IPS-20b (cell line): Measurements from ENCODE around the gene SLC22A6.
"Not testable (repeated sequence)": the region's sequence is repeated elsewhere in the genome, so short reads cannot be mapped to it uniquely, and the experiment has no call there.

Experiments
- H3K27ac ChIP-seq: one replicate; pipeline ENCODE4 v1.5.1; 2013; ENCODE audit warnings: low read length
- H3K27me3 ChIP-seq: 2 replicates; pipeline ENCODE4 v1.6.1; 2013; ENCODE audit warnings: mild to moderate bottlenecking, low read length, inconsistent platforms; ENCODE audit not compliant: insufficient read depth
- H3K36me3 ChIP-seq: 2 replicates; pipeline ENCODE4 v1.6.1; 2013; ENCODE audit warnings: low read depth, mild to moderate bottlenecking, inconsistent platforms, low read length, moderate library complexity; ENCODE audit not compliant: insufficient read depth
- H3K4me1 ChIP-seq: 2 replicates; pipeline ENCODE4 v1.6.1; 2013; ENCODE audit warnings: mild to moderate bottlenecking, control low read depth, inconsistent platforms, low read length, moderate library complexity; ENCODE audit not compliant: insufficient read depth
- H3K4me3 ChIP-seq: 2 replicates; pipeline ENCODE4 v1.5.1; 2013; ENCODE audit warnings: mild to moderate bottlenecking, low read length, inconsistent platforms
- H3K9ac ChIP-seq: 2 replicates; pipeline ENCODE4 v1.6.1; 2013; ENCODE audit warnings: low read depth, mild to moderate bottlenecking, inconsistent platforms, low read length, moderate library complexity
- H3K9me3 ChIP-seq: 2 replicates; pipeline ENCODE4 v1.6.1; 2013; ENCODE audit warnings: mild to moderate bottlenecking, low read depth, low read length, inconsistent platforms; ENCODE audit not compliant: insufficient read depth

Gene SLC22A6

GRCh38 chr11:62953811-62954210 lies 31.0 kb downstream of the SLC22A6 start:
- Histone ChIP-seq H3K4me1 (no peaks in the 10 kb centered on the region), H3K4me3 (no peak overlapping the region), H3K9me3 (no peaks in the 10 kb centered on the region), H3K36me3 (no peaks in the 10 kb centered on the region), H3K27me3 (no peaks in the 10 kb centered on the region), H3K9ac (no peak overlapping the region), H3K27ac (no peak overlapping the region)

GRCh38 chr11:62948765-62949320 lies 35.9 kb downstream of the SLC22A6 start:
- H3K4me1 ChIP-seq, result no peaks in the 10 kb centered on the region
- H3K27me3 ChIP-seq, result no peaks in the 10 kb centered on the region
- no peaks in the 10 kb centered on the region for H3K36me3 ChIP-seq
- no peak overlapping the region for H3K27ac ChIP-seq
- no peak overlapping the region for H3K4me3 ChIP-seq
- H3K9me3 ChIP-seq, result no peaks in the 10 kb centered on the region; the same call in 1 of the 2 replicates
- no peak overlapping the region for H3K9ac ChIP-seq

- H3K27me3 ChIP-seq, H3K27ac ChIP-seq, H3K4me3 ChIP-seq, H3K36me3 ChIP-seq, H3K9me3 ChIP-seq, H3K9ac ChIP-seq, H3K4me1 ChIP-seq: not testable (repeated sequence)
Measured at GRCh38 chr11:62945538-62945937, 39.2 kb downstream of the SLC22A6 start.

DNA sequence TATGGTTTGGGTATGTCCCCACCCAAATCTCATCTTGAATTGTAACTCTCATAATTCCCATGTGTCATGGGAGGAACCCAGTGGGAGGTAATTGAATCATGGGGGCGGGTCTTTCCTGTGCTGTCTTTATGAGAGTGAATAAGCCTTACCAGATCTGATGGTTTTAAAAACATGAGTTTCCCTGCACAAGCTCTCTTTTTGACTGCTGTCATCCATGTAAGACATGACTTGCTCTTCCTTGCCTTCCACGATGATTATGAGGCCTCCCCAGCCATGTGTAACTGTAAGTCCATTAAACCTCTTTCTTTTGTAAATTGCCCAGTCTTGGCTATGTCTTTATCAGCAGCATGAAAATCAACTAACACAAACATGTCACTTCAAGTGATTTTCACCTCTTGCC lies 47.2 kb downstream of the SLC22A6 start:
- H3K9me3 ChIP-seq, H3K27ac ChIP-seq, H3K36me3 ChIP-seq, H3K4me1 ChIP-seq, H3K27me3 ChIP-seq, H3K9ac ChIP-seq, H3K4me3 ChIP-seq: not testable (repeated sequence)

GRCh38 chr11:62934496-62934785 lies 50.3 kb downstream of the SLC22A6 start:
- H3K4me1 ChIP-seq, result peaks cover 3% of the 10 kb centered on the region; the same call in 1 of the 2 replicates
- no peaks in the 10 kb centered on the region for H3K36me3 ChIP-seq
- H3K4me3 ChIP-seq, result no peak overlapping the region
- H3K9ac ChIP-seq, result no peak overlapping the region
- H3K27me3 ChIP-seq, result peaks cover 10% of the 10 kb centered on the region
- no peak overlapping the region for H3K27ac ChIP-seq
- H3K9me3 ChIP-seq, result no peaks in the 10 kb centered on the region

DNA sequence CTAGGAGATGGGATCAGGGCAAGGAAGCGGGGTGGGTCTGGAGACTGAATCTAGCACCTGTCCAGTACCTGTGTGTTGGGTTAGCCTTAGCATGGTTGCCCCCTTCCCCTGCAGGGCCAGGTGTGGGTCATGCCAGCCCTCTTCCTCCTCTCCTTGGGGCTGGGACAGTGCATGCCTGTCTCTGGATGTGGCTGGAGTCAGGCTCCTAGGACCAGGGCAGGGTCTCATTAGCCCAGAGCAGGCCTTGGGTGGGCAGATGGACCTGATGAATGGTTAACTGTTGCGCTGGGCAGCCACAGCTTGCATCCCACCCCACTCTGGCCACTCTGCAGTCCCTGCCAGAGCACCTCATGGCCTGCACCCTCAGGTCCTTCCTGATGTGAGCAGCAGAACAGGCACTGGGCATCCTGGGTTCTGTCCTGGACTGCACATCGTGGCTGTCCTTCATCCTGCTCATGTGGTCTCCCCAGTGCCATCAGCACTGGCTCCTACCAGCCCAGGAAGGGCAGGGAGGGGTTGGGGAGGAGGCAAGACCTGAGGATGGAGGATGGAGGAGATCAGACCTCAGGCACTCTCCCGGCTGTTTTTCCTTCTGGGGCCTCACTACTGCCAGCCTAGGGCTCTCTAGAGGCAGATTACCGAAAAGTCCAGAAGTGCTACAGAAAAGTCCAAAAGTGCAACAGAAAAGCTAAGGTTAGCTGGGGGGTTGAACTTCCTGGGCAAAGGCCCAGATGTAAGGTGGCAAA lies 50.8 kb downstream of the SLC22A6 start:
- no peak overlapping the region for H3K4me3 ChIP-seq
- H3K9me3 ChIP-seq, result no peaks in the 10 kb centered on the region
- no peaks in the 10 kb centered on the region for H3K36me3 ChIP-seq
- no peak overlapping the region for H3K9ac ChIP-seq
- peaks cover 15% of the 10 kb centered on the region for H3K27me3 ChIP-seq
- no peak overlapping the region for H3K27ac ChIP-seq
- peaks cover 3% of the 10 kb centered on the region; the same call in 1 of the 2 replicates for H3K4me1 ChIP-seq

DNA sequence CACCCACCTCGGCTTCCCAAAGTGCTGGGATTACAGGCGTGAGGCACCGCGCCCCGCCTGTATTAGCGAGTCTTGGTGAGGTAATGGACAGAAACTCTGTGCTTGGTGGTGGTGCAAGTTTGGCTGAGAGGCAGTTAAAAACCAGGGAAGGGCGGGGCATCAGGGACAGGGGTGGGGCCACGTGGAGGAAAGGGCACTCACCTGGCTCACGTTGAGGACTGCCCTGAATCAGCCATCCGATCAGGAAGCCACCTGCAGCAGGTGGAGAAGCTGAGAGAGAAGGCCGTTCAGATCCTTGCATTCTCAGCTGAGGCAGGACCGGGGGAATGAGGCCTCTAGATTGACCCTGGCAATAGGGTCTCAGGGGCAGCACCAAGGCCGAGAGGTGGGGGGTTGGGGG lies 51.5 kb downstream of the SLC22A6 start:
- no peak overlapping the region for H3K4me3 ChIP-seq
- no peaks in the 10 kb centered on the region for H3K9me3 ChIP-seq
- H3K27ac ChIP-seq, result no peak overlapping the region
- peaks cover 21% of the 10 kb centered on the region for H3K27me3 ChIP-seq
- H3K9ac ChIP-seq, result no peak overlapping the region
- peaks cover 3% of the 10 kb centered on the region; the same call in 1 of the 2 replicates for H3K4me1 ChIP-seq
- H3K36me3 ChIP-seq, result no peaks in the 10 kb centered on the region

DNA sequence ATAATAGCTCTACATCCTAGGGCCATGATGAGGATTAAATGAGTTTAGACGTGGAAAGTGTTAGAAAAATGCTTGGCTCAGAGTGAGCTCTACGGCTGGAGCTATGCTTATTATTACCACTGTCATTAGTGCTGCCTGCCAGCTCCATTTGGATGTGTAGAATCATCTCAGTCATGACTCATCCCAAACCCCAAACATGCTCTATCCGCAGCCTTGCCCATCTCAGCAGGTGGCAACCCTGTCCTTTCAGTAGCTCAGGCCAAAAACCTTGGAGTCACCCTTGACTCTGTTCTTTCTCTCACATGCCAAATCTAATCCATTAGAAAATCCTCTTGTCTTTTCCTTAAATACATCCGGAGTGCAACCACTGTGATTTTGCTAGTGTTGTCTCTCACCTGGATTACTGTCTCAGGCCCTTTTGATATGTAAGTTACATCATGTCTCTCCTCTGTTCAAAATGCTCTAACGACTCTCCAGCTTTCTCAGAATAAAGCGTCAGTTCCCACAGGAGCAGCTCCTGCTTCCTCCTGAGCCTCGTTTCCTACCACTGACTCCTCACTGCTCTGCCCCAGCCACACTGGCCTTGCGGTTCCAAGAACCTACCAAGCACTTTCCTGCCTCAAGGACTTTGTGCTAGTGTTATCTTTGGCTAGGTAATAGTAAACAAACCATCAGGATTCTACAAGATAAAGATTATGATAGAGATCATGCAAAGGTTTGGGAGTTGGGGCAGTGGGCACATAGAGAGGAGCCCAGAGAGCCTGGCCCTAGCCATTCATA lies 53.1 kb downstream of the SLC22A6 start:
- Histone ChIP-seq H3K27me3 (peaks cover 37% of the 10 kb centered on the region), H3K4me3 (no peak overlapping the region), H3K36me3 (no peaks in the 10 kb centered on the region), H3K4me1 (peaks cover 8% of the 10 kb centered on the region), H3K9me3 (no peaks in the 10 kb centered on the region), H3K27ac (no peak overlapping the region), H3K9ac (no peak overlapping the region)

DNA sequence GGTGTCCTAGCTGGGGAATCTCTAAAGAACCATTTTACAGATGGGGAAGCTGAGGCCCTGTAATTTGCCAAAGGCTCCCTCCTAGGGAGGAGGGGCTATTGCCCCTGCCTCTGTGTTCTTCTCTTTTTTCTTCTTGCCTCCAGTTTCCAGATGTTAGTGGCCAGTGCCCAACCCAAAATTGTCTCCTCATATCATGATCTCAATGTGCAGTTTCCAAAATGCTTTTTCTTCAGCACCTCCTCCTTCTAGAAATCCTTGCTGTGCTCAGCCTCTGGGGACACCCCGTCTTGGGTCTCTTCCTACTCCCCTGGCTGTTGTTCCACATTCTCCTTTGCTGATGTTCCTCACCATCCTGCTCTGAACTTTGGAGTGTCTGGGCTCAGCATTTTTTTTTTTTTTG lies 54.1 kb downstream of the SLC22A6 start:
- Histone ChIP-seq H3K27me3 (peaks cover 47% of the 10 kb centered on the region), H3K9ac (no peak overlapping the region), H3K27ac (no peak overlapping the region), H3K9me3 (no peaks in the 10 kb centered on the region), H3K36me3 (no peaks in the 10 kb centered on the region), H3K4me3 (no peak overlapping the region), H3K4me1 (peaks cover 8% of the 10 kb centered on the region)

GRCh38 chr11:62930157-62930556 lies 54.6 kb downstream of the SLC22A6 start:
- no peak overlapping the region for H3K9ac ChIP-seq
- no peak overlapping the region for H3K4me3 ChIP-seq
- no peak overlapping the region for H3K27ac ChIP-seq
- peaks cover 8% of the 10 kb centered on the region for H3K4me1 ChIP-seq
- H3K27me3 ChIP-seq, result peaks cover 52% of the 10 kb centered on the region
- H3K36me3 ChIP-seq, result no peaks in the 10 kb centered on the region
- H3K9me3 ChIP-seq, result no peaks in the 10 kb centered on the region

GRCh38 chr11:62928011-62928410 lies 56.8 kb downstream of the SLC22A6 start:
- Histone ChIP-seq H3K4me3 (no peak overlapping the region), H3K9ac (no peak overlapping the region), H3K36me3 (no peaks in the 10 kb centered on the region), H3K9me3 (no peaks in the 10 kb centered on the region), H3K27ac (no peak overlapping the region), H3K27me3 (peaks cover 73% of the 10 kb centered on the region), H3K4me1 (peaks cover 8% of the 10 kb centered on the region)
